CD4-positive, alpha-beta T cell treated with Interleukin-17A for 1 hour (primary cell): Measurements from ENCODE around the gene ZNG1A.
"Not testable (repeated sequence)": the region's sequence is repeated elsewhere in the genome, so short reads cannot be mapped to it uniquely, and the experiment has no call there.

ENCODE experiments used
- DNase-seq: peaks from one replicate; pipeline ENCODE4 v3.0.0-alpha.2; 2020

The ZNG1A gene

GRCh38 chr9:169757-170156, 9.1 kb downstream of the ZNG1A start:
- DNase-seq: not testable (repeated sequence)

DNA sequence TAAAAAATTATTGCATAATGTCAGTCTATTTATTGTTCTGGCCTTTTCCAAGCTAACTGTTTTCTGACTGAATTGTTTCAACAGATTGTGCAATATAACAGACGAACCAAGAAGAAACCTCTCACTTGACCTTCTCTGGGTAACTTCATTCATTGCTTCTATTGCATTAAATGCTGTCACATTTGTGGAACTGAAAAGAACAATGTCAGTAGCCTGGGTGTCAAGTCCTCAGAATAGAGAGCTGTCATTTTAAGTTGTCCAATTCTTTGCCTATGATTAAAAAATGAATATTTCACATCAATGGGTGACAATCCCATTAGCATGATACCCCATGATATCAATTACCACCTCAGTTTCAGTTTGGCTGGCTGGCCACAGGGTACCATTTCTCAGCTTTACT, 19.0 kb downstream of the ZNG1A start:
- DNase-seq: not testable (repeated sequence)

DNA sequence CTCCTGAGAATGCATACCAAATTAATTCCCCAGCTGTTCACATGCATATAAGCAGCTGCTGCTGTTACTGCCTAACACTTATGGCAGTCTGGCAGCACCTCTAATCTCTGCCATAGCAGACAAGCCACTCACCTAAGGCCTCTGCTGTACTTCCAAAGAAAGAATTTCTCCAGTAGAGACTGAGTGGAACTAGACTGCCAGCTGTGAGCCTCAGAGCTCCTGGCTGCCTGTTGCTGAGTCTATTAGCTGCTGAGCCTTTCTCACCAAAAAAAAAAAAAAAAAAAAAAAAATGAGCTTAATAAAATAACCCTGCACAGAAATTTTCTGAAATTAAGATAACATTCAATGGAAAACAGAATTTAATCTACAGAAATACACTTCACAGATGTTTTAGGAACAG, 27.7 kb downstream of the ZNG1A start:
- not testable (repeated sequence) for DNase-seq

- DNase-seq: not testable (repeated sequence)
Measured at GRCh38 chr9:139880-140279, 39.0 kb downstream of the ZNG1A start.

DNA sequence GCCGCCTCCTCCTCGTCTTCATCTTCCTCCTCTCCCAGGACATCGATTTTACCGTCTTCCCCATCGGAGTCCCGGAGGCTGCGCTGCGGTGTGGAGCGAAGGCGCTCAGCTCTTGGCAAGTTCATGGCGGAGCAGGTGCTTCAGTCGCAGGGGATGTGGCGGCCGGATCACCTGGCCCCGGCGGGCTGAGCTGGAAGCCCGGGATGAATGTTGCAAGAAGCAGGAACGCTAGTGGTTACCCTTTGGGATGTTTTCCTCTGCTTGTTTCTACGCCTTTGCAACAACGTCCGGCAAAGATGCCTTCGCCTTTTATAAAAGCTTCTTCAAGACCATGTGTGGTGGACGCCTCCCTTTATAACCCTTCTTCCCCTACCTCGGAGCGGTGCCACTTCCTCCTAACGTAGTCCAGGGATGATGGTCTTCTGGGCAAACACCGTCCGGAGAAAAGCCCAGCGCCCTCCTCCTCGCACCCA, 60.8 kb downstream of the ZNG1A start, which contains the start of gene FOXD4:
FOXD4 (minus strand) TSS at position 423 of the 473 bp plus-strand sequence; CDS start at position 125, 298 bp downstream.
- DNase-seq: not testable (repeated sequence)

DNA sequence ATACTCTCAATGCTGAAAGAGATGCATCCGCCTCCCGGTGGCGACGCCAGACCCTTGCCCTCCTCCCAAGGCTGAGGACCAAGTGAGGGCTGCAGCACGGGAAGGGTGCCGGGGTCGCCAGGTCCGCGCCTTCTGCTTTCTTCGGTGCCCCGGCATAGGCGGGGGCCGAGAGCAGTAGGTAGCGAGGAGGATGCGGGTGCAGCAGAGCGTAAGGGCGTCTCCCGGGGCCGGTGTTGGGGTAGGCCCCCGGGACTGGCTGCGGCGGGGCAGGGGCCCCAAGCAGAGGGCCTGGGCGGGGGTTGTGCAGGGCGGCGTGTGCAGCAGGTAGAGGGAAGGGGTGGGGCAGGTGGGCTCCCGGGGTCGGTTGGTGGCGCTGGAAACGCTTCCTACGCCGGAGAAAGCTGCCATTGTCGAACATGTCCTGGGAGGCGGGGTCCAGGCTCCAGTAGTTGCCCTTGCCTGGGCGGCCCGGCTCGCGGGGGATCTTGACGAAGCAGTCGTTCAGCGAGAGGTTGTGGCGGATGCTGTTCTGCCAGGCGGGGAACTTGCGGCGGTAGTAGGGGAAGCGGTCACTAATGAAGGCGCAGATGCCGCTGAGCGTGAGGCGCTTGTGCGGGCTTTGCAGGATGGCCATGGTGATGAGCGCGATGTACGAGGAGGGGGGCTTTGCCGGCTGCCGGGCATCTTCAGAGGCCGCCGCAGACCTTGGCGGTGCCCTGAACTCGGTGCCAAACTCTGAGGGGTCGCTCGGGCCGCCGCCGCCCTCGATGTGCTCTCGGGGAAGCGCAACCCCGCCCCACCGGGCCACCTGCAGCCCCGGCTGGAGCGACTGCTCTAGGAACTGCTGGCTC, 61.5 kb downstream of the ZNG1A start:
- peak; percentile 18 for DNase-seq

GRCh38 chr9:116239-117077, 62.4 kb downstream of the ZNG1A start:
- peak; percentile 14 for DNase-seq

DNA sequence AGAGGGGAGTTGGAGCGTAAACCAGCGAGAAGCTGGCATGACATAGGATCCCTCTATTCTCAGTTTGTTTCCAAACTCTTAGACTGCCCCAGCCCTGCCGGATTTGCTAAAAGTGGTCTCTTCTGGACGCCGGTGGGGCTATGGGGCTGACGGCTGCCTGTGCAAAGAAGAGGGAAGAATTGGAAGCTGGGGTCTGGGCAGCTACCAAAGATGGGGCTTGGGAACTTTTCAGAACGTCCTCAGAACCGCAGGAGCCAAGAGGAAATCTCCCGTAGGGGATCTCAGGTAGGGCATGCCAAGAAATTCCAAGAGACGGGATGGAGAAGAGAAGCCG, 63.8 kb downstream of the ZNG1A start:
- not testable (repeated sequence) for DNase-seq

DNA sequence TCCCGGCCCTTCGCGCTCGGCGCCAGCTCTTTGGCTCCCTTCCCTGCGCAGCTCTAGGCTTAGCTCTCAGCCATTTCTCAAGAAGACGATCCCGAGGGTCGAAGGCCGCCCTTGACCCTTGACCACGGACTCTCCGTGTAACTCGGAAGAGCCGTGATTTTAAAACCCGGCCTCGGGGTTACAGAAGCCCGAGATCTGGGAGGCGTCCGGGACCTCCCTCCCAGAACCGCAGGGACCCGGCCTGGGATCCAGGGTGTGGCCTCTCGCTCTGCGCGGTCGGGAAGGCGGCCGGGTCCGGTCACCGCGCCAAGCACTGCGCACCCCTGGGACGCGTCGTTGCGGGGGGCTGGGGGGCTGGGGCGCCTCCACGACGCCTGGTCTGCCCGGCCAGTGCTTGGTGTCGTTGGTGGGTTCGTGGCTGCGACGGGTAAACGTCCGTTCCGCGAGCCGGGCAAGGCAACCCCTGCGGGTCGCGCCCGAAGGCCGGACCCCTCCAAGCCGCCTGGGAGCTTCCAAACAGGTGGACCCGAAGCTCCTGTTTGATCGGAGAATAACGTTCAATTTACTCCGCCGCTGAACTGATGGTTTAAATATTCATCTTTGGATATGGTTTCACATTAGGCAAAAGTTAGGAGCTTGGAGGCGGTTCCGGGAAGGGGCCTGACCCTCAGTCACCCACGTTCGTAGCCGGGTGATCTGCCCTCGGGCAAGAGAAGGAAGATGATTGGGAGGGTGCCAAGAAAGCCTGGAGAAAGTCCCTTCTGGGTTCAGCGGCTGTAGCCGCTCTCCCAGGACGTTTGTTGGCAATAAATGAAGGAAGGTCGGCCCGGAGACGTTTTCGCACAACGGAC, 64.4 kb downstream of the ZNG1A start:
- peak; percentile 25 for DNase-seq

- peak; percentile 41 for DNase-seq
Measured at GRCh38 chr9:113468-114266, 65.2 kb downstream of the ZNG1A start.

- peak; percentile 17 for DNase-seq
Measured at GRCh38 chr9:112589-113467, 66.0 kb downstream of the ZNG1A start.

- DNase-seq: not testable (repeated sequence)
Measured at GRCh38 chr9:110672-111071, 68.2 kb downstream of the ZNG1A start.

DNA sequence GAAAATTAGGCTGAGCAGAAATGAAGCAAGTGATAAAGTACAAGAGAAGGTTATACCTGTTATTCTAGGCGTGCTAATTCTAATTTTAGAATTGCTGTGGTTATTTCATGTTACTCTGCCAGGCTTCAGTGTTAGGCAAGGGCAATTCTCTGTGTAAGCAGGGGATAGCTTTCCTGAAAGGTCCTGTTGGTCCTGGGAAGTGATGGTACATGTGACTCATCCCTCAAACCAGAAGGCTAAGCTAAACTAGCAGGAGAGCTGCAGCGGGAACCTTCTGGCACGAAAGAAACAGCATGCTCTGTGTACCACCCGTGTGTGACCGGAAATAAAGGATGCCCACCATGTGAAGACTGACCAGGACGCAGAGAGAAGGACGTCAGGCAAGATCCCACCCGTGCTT, 69.3 kb downstream of the ZNG1A start:
- DNase-seq: not testable (repeated sequence)

GRCh38 chr9:108742-109495, 69.9 kb downstream of the ZNG1A start:
- DNase-seq: not testable (repeated sequence)

- not testable (repeated sequence) for DNase-seq
Measured at GRCh38 chr9:105991-106390, 72.9 kb downstream of the ZNG1A start.

DNA sequence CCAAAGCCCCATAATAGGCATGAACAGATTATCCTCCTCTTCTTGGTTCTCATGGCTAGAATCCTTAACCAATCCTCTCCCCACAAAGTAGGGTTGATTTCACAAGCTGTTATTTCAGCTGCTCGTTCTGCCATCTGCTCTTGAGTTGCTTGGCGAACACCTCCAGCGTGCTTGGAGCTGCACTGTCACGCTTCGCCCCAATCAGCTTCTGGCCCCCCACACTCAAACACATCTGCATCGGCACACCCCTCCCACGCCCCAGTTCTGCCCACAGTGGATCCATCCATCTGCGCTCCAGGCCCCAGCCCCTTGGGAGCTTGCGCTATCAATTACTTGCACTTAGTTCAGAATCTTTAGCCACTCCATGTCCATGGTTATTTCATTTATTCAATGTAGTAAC, 78.4 kb downstream of the ZNG1A start:
- DNase-seq: not testable (repeated sequence)

- DNase-seq: not testable (repeated sequence)
Measured at GRCh38 chr9:99867-100266, 79.0 kb downstream of the ZNG1A start.

GRCh38 chr9:98775-99174, 80.1 kb downstream of the ZNG1A start:
- DNase-seq: not testable (repeated sequence)

DNA sequence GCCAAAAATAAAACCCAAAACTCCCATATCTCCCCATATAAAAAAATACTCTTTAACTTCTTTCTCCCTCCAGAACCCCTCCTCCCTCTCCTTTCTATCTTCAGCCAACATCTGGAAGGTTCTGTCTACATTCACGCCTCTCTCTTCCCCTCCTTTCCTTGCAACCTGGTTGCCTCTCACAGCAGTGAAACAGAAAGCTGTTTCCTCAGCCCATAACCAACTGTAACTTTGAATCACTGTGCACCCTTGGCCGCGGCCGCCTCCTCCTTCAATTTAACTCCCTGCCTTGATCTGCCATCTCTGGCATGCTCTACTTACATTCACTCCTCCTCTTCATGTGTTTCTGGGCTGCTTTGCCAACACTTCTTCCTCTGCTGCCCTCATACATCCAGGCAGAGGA, 83.9 kb downstream of the ZNG1A start:
- not testable (repeated sequence) for DNase-seq

DNA sequence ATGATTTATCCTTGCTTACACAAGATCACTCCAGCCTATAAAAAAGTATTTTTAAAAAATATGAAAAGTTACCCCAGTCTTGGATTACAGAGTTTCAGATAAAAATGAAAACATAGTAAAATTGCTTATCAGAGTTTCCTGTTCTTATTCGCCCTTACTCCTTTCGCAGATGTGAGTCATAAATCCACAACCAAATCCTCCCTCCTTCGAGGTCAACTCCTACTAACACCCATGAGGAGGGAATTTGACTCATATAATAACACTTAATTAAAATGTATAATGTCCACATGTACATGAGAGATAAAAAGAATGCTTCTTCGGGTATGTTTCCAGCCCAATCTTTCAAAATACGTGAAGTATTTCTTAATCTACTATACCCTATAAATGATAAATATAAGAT, 84.5 kb downstream of the ZNG1A start:
- not testable (repeated sequence) for DNase-seq
